Upper lobe of left lung (tissue), 4 donors: Measurements from ENCODE around the gene TTC33.

Experiments used
- CTCF ChIP-seq, 6 experiments: fragments of 450-650 bp in 4 of 6; fragments of 200-600 bp in 2 of 6; sonication (generic) in 2 of 6; IDR thresholded peaks; one replicate each; pipeline ENCODE4 v1.5.1; 2016 to 2019; ENCODE audit warnings: antibody characterized with exemption in 6 of 6
- POLR2A ChIP-seq, 4 donors: fragments of 450-650 bp; IDR thresholded peaks; one replicate each; pipeline ENCODE4 v1.5.1; 2016 to 2017; ENCODE audit warnings: antibody characterized with exemption in 4 of 4, mild to moderate bottlenecking in 2 of 4

DNA sequence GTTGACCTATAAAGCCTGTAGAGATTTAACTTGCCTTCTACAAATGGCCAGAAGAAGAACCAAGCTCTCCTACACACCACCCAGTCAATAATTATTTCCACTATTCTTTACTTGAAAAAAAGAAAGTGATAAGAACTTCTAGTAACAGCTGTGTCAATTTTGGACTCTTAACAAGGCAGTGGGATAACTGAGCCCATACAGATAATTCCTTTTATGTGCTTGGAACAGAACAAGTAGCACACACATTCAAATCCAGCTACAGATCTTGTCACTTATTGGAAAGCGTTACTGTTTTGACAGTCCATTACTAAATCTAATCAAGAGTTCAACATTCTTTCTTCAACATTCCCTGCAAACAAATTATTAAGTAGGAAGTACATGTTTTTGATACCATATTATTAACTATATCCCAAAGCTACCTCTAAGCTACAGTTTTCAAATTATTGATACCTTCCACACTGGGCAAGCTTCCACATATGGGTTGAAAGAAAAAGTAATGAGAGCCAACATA lies 69.7 kb downstream of the TTC33 start:
- no peak for TF ChIP-seq POLR2A (IDR thresholded peaks at IDR 0.05)
- TF ChIP-seq CTCF (IDR thresholded peaks at IDR 0.05): no peak
